Measurements from ENCODE around the gene TNFRSF14.

The TNFRSF14 gene

GRCh38 chr1:2510366-2511155 is 45.6 kb upstream of the TNFRSF14 start:
- DNase-seq (ENCODE audit: low read depth): no peak
- TF ChIP-seq CTCF (IDR thresholded peaks at IDR 0.05; ENCODE audit: control insufficient read depth, insufficient read depth, low read depth, low read length, missing control alignments): no peak
- H3K4me3 ChIP-seq (ENCODE audit: control insufficient read depth, low read depth, low read length): no peak overlapping the region

DNA sequence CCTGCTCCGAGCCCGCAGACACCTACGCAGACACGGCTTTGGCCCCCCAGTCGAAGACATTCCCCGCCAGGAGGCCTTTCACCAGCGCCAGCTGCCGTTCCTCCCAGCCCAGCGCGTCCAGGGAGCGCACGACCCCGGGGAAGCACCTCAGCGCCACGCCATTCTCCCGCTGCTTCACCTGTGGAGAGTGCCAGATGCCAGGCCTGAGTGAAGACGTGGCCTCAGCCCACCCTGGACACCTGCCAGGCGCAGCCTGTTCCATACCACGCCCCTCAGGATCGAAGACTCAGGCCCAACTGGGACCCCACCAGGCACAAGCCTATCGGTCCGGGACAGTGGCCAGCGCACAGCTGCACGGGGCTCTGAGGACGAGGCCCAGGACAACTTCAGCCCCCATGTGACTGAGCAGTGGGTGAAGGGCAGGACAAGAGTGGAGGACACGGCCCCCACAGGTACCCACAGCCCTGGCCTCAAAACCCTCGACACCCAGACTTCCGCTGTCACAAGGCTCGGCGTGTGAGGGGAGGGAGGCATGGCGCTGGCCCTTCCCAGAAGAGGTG is 43.2 kb upstream of the TNFRSF14 start:
- TF ChIP-seq CTCF (IDR thresholded peaks at IDR 0.05; ENCODE audit: control insufficient read depth, insufficient read depth, low read depth, low read length, missing control alignments): no peak
- no peak overlapping the region for H3K4me3 ChIP-seq (ENCODE audit: control insufficient read depth, low read depth, low read length)
- no peak for DNase-seq (ENCODE audit: low read depth)

GRCh38 chr1:2513939-2514652 is 42.1 kb upstream of the TNFRSF14 start:
- no peak overlapping the region for H3K4me3 ChIP-seq (ENCODE audit: control insufficient read depth, low read depth, low read length)
- DNase-seq (ENCODE audit: low read depth): no peak
- TF ChIP-seq CTCF (IDR thresholded peaks at IDR 0.05; ENCODE audit: control insufficient read depth, insufficient read depth, low read depth, low read length, missing control alignments): no peak

DNA sequence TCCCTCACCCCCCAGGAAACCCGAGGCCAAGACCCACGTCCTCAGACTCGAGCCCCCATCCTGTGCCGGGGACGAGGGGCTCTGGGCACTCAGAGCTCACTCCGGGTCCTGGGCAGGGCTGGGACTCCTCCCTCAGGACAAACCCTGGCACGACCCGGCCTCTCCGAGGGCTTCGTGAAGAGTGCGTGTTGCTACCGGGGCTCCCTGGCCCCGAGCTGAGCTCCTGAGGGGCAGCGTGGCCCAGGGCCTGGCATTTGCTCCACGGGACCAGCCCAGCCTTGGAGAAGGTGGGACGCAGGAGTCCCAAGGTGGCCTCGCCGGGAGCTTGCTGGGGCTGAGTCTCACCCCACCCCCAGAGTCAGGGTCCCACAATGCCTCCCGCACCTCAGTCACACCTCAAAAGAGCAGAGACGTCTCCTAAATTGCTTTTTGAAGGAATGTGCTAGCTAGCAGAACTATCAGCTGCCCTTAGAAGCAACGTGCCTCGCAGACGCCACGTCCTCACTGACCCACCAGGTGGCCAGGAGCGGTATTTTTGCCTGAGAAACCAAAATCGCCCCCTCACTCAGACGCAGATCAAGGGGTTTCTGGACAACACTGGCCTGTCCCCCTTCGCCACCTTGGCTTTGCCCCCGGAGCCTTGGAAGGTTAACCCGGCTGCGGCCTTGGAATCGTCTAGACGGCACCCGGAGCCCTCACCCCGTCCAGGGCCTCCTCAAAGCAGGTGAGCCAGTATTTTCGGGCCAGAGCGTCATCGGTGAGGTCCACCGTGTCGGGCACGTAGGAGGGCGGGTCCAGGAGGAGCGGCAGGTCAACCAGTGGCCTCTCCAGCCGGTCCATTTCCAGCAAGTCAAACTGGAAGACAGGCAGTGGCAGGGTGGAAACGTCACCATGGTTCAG is 41.1 kb upstream of the TNFRSF14 start:
- no peak overlapping the region for H3K4me3 ChIP-seq (ENCODE audit: control insufficient read depth, low read depth, low read length)
- no peak for DNase-seq (ENCODE audit: low read depth)
- peak; percentile 15 for TF ChIP-seq CTCF (IDR thresholded peaks at IDR 0.05; ENCODE audit: control insufficient read depth, insufficient read depth, low read depth, low read length, missing control alignments)

- H3K4me3 ChIP-seq (ENCODE audit: control insufficient read depth, low read depth, low read length): no peak overlapping the region
- no peak for TF ChIP-seq CTCF (IDR thresholded peaks at IDR 0.05; ENCODE audit: control insufficient read depth, insufficient read depth, low read depth, low read length, missing control alignments)
These were observed 40.4 kb upstream of the TNFRSF14 start for GRCh38 chr1:2515763-2516080.

GRCh38 chr1:2516124-2516523 is 40.0 kb upstream of the TNFRSF14 start:
- no peak overlapping the region for H3K4me3 ChIP-seq (ENCODE audit: control insufficient read depth, low read depth, low read length)
- TF ChIP-seq CTCF (IDR thresholded peaks at IDR 0.05; ENCODE audit: control insufficient read depth, insufficient read depth, low read depth, low read length, missing control alignments): no peak
- DNase-seq (ENCODE audit: low read depth): no peak

More at GRCh38 chr1:2515763-2516080, 40.4 kb upstream of the TNFRSF14 start:
- DNase-seq (ENCODE audit: low read depth): no peak

All from AG09309 (cell line).